Parathyroid adenoma (tissue), 2 donors: ENCODE data around the gene IFT43.

Experiments
- H2AFZ ChIP-seq: fragments of 300-600 bp; sonication (generic); one replicate; pipeline ENCODE4 v1.7.0; 2017; ENCODE audit warnings: antibody characterized with exemption, mild to moderate bottlenecking
- H3K27ac ChIP-seq: fragments of 300-600 bp; sonication (generic); one replicate; pipeline ENCODE4 v1.7.0; 2017
- H3K27me3 ChIP-seq: fragments of 300-600 bp; sonication (generic); one replicate; pipeline ENCODE4 v1.7.0; 2017; ENCODE audit warnings: low read length; ENCODE audit not compliant: control insufficient read depth, insufficient read depth
- H3K36me3 ChIP-seq: fragments of 300-600 bp; sonication (generic); one replicate; pipeline ENCODE4 v1.7.0; 2017; ENCODE audit warnings: low read length; ENCODE audit not compliant: control insufficient read depth, insufficient read depth
- H3K4me1 ChIP-seq: fragments of 300-600 bp; sonication (generic); one replicate; pipeline ENCODE4 v1.7.0; 2017; ENCODE audit warnings: control low read depth
- H3K4me2 ChIP-seq: fragments of 300-600 bp; sonication (generic); one replicate; pipeline ENCODE4 v1.7.0; 2017; ENCODE audit warnings: low read length
- H3K4me3 ChIP-seq: fragments of 300-600 bp; sonication (generic); one replicate; pipeline ENCODE4 v1.7.0; 2017; ENCODE audit warnings: low read depth, low read length
- H3K79me2 ChIP-seq: fragments of 300-600 bp; sonication (generic); one replicate; pipeline ENCODE4 v1.7.0; 2017; ENCODE audit warnings: control low read depth
- H3K9ac ChIP-seq: fragments of 300-600 bp; sonication (generic); one replicate; pipeline ENCODE4 v1.7.0; 2017; ENCODE audit warnings: mild to moderate bottlenecking
- H3K9me3 ChIP-seq: fragments of 300-600 bp; sonication (generic); one replicate; pipeline ENCODE4 v1.7.0; 2017; ENCODE audit warnings: low read length; ENCODE audit not compliant: control insufficient read depth
- TF ChIP-seq, protein P1 (sequence below): fragments of 300-600 bp; sonication (generic); IDR thresholded peaks from one replicate; pipeline ENCODE4 v1.7.0; 2017; ENCODE audit warnings: antibody characterized with exemption, mild to moderate bottlenecking
- donor health status: primary hyperparathyroidism.

The IFT43 gene

DNA sequence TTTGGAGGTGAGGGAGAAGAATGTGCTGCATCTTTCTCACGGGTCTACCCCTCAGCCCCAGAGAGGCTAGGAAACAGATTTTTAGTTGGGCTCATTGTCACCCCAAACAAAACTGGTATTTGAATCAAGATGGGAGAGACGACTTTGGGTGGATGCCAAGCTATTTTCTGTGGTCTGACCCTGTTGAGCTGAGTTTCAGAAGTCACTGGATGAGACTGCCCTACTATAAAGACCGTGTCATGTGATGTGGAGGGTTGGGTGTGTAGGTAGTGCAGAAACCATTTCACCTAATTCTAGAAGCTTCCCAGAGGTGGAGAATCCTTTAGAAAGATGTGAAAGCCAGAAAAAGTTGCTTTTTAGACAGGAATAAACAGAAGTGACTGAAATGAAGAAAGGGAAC lies 60.2 kb downstream of the IFT43 start:
- H3K9me3 ChIP-seq: no peaks in the 10 kb centered on the region
- H3K4me2 ChIP-seq: no peak overlapping the region
- no peak overlapping the region for H3K4me3 ChIP-seq
- no peaks in the 10 kb centered on the region for H3K36me3 ChIP-seq
- H3K9ac ChIP-seq: no peak overlapping the region
- no peaks in the 10 kb centered on the region for H3K4me1 ChIP-seq
- H3K27me3 ChIP-seq: no peaks in the 10 kb centered on the region
- no peaks in the 10 kb centered on the region for H3K79me2 ChIP-seq
- no peak overlapping the region for H3K27ac ChIP-seq
- H2AFZ ChIP-seq: no peak overlapping the region
- TF ChIP-seq, protein P1, sequence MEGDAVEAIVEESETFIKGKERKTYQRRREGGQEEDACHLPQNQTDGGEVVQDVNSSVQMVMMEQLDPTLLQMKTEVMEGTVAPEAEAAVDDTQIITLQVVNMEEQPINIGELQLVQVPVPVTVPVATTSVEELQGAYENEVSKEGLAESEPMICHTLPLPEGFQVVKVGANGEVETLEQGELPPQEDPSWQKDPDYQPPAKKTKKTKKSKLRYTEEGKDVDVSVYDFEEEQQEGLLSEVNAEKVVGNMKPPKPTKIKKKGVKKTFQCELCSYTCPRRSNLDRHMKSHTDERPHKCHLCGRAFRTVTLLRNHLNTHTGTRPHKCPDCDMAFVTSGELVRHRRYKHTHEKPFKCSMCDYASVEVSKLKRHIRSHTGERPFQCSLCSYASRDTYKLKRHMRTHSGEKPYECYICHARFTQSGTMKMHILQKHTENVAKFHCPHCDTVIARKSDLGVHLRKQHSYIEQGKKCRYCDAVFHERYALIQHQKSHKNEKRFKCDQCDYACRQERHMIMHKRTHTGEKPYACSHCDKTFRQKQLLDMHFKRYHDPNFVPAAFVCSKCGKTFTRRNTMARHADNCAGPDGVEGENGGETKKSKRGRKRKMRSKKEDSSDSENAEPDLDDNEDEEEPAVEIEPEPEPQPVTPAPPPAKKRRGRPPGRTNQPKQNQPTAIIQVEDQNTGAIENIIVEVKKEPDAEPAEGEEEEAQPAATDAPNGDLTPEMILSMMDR: no peak

DNA sequence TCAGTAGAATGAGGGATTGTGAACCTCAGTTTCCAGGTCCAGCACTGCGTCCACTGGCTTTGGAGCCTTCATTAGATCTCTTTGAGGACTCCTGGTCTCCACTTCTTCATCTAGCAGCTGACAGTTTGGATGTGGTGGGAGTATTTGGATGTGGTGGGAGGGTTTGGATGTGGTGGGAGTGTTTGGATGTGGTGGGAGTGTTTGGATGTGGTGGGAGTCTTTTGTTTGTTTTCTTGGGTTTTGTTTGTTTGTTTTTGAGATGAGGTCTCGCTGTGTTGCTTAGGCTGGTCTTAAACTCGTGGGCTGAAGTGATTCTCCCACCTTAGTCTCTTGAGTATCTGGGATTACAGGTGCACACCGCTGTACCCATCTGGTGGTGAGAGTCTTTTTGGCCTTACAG lies 64.7 kb downstream of the IFT43 start:
- H3K79me2 ChIP-seq: peaks cover 12% of the 10 kb centered on the region
- no peak overlapping the region for H3K4me3 ChIP-seq
- no peak overlapping the region for H2AFZ ChIP-seq
- H3K4me2 ChIP-seq: no peak overlapping the region
- H3K27ac ChIP-seq: no peak overlapping the region
- H3K36me3 ChIP-seq: no peaks in the 10 kb centered on the region
- H3K4me1 ChIP-seq: no peaks in the 10 kb centered on the region
- TF ChIP-seq, protein P1: no peak
- H3K27me3 ChIP-seq: no peaks in the 10 kb centered on the region
- H3K9ac ChIP-seq: no peak overlapping the region
- no peaks in the 10 kb centered on the region for H3K9me3 ChIP-seq

DNA sequence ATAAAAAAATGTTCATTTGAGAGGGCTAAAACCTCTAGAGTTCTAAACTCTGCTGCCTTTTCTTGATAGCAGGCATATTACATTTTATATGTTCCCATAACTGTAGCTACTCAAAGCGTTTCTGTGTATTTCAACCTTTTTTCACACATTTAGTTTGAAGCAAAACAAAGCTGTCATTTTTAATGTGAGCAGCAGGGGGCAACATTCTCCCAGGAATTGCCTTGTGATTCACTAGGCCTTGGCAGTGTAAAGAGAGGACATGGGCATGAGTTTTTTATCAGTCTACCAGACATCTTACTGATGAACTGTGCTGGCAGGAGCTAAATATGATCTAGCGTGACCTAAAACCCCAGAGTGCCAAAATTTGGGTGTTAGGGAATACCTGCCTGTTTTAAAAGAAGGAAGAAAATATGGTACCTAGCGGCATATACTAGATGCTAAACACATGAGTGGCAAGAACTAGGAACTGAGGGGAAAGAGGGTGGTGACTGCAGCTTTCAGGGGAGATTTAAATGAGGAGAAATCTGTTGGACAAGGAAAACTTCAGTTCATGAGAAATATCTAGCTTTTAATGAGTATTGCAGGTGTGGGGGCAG lies 65.3 kb downstream of the IFT43 start:
- no peaks in the 10 kb centered on the region for H3K27me3 ChIP-seq
- TF ChIP-seq, protein P1: peak; percentile 83
- no peak overlapping the region for H3K27ac ChIP-seq
- no peaks in the 10 kb centered on the region for H3K36me3 ChIP-seq
- no peak overlapping the region for H3K4me3 ChIP-seq
- H3K79me2 ChIP-seq: peaks cover 12% of the 10 kb centered on the region
- no peaks in the 10 kb centered on the region for H3K4me1 ChIP-seq
- no peak overlapping the region for H3K9ac ChIP-seq
- no peak overlapping the region for H2AFZ ChIP-seq
- H3K4me2 ChIP-seq: no peak overlapping the region
- H3K9me3 ChIP-seq: no peaks in the 10 kb centered on the region

DNA sequence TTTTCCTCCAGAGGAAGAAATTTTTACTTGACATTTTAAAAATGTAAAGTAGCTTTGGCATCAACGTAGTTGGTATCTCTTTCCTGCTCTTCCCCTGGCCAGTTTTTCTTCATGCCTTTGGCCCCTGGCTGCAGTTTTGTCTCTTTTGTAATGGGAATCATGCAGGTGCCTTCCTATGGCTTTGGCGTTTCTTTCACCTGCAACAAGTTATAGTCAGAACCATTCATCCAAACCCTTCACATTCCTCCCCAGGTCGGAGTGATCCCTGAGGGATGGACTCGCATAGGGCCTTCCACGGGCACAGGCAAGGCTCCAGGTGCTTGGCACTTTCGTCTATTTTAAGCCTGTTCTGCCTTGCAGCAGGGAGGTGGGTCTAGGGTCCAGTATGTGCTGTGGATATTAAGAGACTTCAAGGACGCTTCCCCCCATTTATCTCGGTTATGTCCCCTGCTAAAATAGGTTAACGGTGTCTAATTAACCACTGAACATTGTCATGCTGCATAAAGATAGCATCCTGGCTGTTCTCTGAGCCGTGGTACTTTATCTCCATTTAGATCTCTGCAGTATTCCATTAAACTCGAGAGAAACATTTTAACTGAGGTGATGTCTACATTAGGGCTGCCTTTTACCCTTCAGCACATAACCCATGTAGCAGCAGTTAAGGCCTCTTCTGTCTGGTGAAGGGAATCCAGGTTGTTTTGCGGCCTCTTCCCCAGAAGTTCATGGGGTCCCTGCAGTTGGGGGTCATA lies 66.3 kb downstream of the IFT43 start:
- H3K4me1 ChIP-seq: no peaks in the 10 kb centered on the region
- H3K4me2 ChIP-seq: no peak overlapping the region
- no peaks in the 10 kb centered on the region for H3K9me3 ChIP-seq
- no peak overlapping the region for H3K9ac ChIP-seq
- no peaks in the 10 kb centered on the region for H3K36me3 ChIP-seq
- no peak overlapping the region for H2AFZ ChIP-seq
- no peak overlapping the region for H3K4me3 ChIP-seq
- H3K27me3 ChIP-seq: no peaks in the 10 kb centered on the region
- H3K79me2 ChIP-seq: peaks cover 12% of the 10 kb centered on the region
- no peak overlapping the region for H3K27ac ChIP-seq
- TF ChIP-seq, protein P1: no peak
